Left ventricle myocardium superior (tissue), 1 donor: ENCODE data around the gene ESRRB. TPM values are rescaled to one million over a fixed set of nuclear protein-coding genes. Genes with fewer than 3 reads are reported as not detected.

Experiments used
- ATAC-seq: fragments of 200-7000 bp; cut with Tn5 transposase; one replicate; pipeline ENCODE4 v1.9.1; 2020; ENCODE audit warnings: mild to moderate bottlenecking, moderate library complexity
- DNase-seq: peaks from one replicate; pipeline ENCODE4 v3.0.0-alpha.2; 2020
- intact Hi-C: fragments of 100-400 bp; cut with micrococcal nuclease; formaldehyde crosslinking; loops from one replicate; pipeline ENCODE4 v1.11.0; 2022
- total RNA-seq: library from RNA; stranded (reverse); fragmentation: NEBNext Ultra II Directional; extraction: Animal tissue kit (Norgen Biotek cat#: 25700); gene quantifications from one replicate; pipeline ENCODE4 v1.2.1, GENCODE V29; 2021
- donor health status: DM: no; HTN: yes; CAD: no; lungs with severe emphysema.

The ESRRB gene
- total RNA-seq, 1 donor from 2014 or later: 4.6 TPM

GRCh38 chr14:76430475-76430980 lies 54.6 kb downstream of the ESRRB start:
- DNase-seq: no peak
- ATAC-seq: no peak
- intact Hi-C loops: no loop called here

- DNase-seq (no peak), ATAC-seq (no peak)
- intact Hi-C loops: no loop called here
Observed at GRCh38 chr14:76431538-76431937, 55.6 kb downstream of the ESRRB start.

GRCh38 chr14:76432827-76433752 lies 57.2 kb downstream of the ESRRB start:
- DNase-seq (no peak), ATAC-seq (no peak)
- intact Hi-C loops: no loop called here

- no peak for DNase-seq
- no peak for ATAC-seq
- intact Hi-C loops: no loop called here
Observed at GRCh38 chr14:76434220-76434619, 58.3 kb downstream of the ESRRB start.

GRCh38 chr14:76439237-76439775 lies 63.4 kb downstream of the ESRRB start:
- intact Hi-C loops: no loop called here
- ATAC-seq (no peak), DNase-seq (no peak)

GRCh38 chr14:76446486-76446885 lies 70.5 kb downstream of the ESRRB start:
- ATAC-seq: no peak
- no peak for DNase-seq
- intact Hi-C loops: no loop called here

GRCh38 chr14:76446921-76447320 lies 71.0 kb downstream of the ESRRB start:
- intact Hi-C loops: no loop called here
- ATAC-seq (no peak), DNase-seq (no peak)

GRCh38 chr14:76450476-76450875 lies 74.5 kb downstream of the ESRRB start:
- intact Hi-C loops: loop anchor here (10.0 kb wide), 1 partner anchor 194 kb away; no protein-coding TSS in a partner anchor
- DNase-seq (no peak), ATAC-seq (no peak)

- intact Hi-C loops: loop anchor here (10.0 kb wide), 1 partner anchor 189 kb away; no protein-coding TSS in a partner anchor
- ATAC-seq (peak; percentile 61), DNase-seq (no peak)
Observed at GRCh38 chr14:76456200-76456599, 80.3 kb downstream of the ESRRB start.

- intact Hi-C loops: loop anchor here (10.0 kb wide), 1 partner anchor 188 kb away; no protein-coding TSS in a partner anchor
- no peak for DNase-seq
- no peak for ATAC-seq
Observed at GRCh38 chr14:76456891-76457586, 81.1 kb downstream of the ESRRB start.

- ATAC-seq (no peak), DNase-seq (no peak)
- intact Hi-C loops: loop anchor here (10.0 kb wide), 1 partner anchor 187 kb away; no protein-coding TSS in a partner anchor
Observed at GRCh38 chr14:76457841-76458240, 81.9 kb downstream of the ESRRB start.

- no peak for DNase-seq
- intact Hi-C loops: no loop called here
- no peak for ATAC-seq
Observed at GRCh38 chr14:76461886-76462285, 85.9 kb downstream of the ESRRB start.

- intact Hi-C loops: no loop called here
- no peak for ATAC-seq
- DNase-seq: no peak
Observed at GRCh38 chr14:76462330-76462729, 86.4 kb downstream of the ESRRB start.

GRCh38 chr14:76463105-76463504 lies 87.2 kb downstream of the ESRRB start:
- ATAC-seq (no peak), DNase-seq (no peak)
- intact Hi-C loops: no loop called here

- intact Hi-C loops: no loop called here
- no peak for ATAC-seq
- DNase-seq: no peak
Observed at GRCh38 chr14:76464856-76465255, 88.9 kb downstream of the ESRRB start.

- DNase-seq: no peak
- no peak for ATAC-seq
- intact Hi-C loops: no loop called here
Observed at GRCh38 chr14:76465664-76466063, 89.7 kb downstream of the ESRRB start.

GRCh38 chr14:76467711-76468155 lies 91.8 kb downstream of the ESRRB start:
- intact Hi-C loops: no loop called here
- no peak for DNase-seq
- no peak for ATAC-seq

- ATAC-seq (peak; percentile 43), DNase-seq (no peak)
- intact Hi-C loops: no loop called here
Observed at GRCh38 chr14:76472199-76472723, 96.3 kb downstream of the ESRRB start.

GRCh38 chr14:76473481-76474263 lies 97.7 kb downstream of the ESRRB start:
- ATAC-seq: peak; percentile 97
- intact Hi-C loops: no loop called here
- peak; percentile 68 for DNase-seq
